Fibroblast of peridontal ligament (primary cell): ENCODE results near the gene PLCH1.

Experiments
- DNase-seq: peaks from one replicate; pipeline ENCODE4 v3.0.0-alpha.2; 2010; ENCODE audit errors: extremely low read depth

Gene PLCH1

DNA sequence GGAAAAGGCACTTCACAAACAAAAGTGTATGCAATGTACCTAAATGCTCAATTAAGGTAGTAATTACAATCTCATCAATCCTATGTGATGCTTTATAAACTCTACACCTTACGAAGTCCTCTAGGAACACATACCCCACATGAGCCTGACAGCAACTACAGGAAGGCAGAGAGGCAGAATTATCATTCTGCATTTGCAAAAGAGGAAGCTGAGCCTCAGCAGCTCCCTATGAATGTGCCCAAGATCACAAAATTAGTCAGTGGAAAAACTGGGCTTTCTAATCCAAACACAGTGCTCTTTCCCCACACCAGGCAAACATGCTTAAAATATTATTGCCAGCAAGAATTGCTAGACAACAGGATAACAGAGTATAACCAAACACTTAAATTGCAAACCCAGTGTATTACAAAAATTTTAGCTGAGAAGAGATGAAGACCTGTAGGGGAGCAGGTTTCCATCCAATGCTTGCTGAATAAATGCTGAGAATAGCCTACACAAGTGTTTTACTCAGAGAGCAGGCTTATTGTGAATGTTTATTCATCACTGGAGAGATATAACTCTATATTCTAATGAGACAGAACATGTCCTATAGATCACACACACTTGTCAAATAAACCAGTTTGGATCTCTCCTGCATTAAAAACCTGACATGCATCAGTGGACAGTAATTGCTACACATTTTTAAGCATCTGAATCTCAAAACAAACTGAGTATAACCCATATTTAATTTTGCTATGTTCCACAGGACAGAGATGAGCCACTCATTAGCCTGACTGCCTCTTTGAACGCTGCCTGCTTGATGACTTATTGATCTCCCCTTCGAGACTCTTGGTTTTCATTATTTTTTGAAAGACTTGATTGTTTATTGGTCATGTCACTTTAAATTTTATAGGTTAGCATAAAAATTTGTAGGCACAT lies 62.2 kb downstream of the PLCH1 start:
- no peak for DNase-seq

DNA sequence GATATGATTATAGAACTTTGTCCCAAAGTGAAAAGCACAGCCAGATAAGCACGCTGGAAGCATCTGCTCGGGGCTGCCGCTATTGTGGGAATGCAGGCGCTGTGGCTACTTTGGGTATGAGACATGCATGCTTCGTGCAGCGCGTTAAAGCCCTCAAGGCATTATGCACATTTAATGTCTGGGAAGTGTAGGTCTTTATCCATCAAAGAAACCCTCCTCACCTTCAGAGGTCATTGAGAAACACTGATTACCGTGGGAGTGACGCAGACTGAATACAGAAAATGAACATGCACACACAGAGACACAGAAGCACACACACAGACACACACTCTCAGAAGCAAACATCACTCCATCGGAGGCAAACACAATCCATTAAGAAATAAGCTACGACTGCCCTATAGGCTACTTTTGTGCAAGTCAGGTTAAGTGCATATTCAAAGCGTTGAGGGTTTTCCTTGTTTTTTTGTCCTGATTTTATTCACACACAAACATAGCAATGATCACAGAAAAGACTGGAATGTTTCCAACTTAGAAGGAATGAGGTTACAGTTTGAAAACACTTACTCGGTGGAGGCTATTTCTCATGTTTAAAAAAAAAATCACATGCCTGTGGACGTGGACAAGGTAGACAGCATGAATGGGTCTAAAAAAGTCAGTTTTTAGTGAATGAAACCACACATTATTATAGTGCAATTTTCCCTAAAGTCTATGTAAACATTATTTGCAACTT lies 68.5 kb downstream of the PLCH1 start:
- DNase-seq, result peak; percentile 74

DNA sequence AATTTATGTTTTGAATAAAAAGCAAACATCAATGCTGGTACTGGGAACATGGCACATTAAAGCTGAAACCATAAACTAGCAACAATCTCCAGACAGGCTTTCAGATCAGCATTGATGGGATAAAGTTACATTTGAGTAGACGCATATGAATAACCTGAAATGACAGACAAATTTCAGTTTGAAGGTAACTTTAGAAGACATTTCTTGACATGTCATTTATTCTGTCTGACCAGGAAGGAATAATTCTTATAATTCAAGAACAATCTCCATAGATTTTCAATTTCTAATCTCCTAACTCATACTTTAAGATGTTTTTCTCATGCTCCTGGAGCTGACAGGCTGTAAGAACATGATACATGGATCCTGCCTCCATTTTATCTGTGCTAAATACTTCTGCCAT lies 69.8 kb downstream of the PLCH1 start:
- no peak for DNase-seq

DNA sequence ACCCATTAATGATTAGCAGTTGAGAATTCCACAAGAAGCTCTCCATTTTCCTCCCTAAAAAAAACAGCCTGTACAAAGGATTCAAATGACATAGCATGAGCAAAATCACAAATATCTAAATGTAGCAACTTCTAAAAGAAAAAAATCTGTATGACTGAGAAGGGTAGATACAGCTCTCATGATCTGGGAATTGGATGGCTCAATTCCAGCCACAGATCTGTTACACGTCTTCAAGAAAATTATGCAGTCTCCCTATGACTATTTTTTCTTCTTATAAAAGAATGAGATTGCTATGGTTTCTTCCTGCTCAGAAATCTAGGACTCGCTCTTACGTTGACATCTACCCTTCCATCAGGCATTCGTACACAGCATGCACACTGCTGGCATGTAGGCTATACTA lies 71.5 kb downstream of the PLCH1 start:
- peak; percentile 55 for DNase-seq

DNA sequence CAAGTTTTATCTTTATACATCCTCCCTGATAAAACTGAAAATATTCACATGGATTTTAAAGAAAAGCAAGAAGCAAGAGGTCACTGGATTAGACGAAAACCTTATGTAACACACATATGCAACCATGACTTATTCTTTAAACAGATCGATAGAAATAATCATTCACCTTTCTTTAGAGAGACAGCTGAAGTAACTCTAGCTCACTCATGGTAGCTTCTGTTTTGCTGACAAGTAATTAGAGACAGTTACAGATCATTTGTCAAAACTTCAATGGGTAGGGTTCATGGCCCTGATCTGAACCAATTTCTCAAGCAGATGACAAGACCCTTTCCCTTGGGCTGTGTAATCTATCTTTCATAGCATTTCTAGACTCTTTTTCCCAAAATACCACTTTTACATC lies 74.5 kb downstream of the PLCH1 start:
- no peak for DNase-seq

DNA sequence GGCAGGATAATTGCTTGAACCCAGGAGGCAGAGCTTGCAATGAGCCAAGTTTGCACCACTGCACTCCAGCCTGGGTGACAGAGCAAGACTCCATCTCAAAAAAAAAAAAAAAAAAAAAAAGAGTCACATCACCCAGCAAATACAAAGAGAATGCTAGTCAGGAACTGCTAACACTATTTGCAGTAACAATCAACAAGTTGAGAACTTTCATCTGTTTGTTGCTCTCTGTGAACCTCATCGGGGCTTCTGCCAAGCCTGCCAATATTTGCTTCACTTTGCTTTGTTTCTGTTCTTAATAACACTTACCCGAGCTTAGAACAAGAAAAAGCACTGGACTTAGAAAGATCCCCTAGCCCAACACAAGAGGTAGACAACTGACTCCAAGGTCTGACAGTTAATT lies 76.9 kb downstream of the PLCH1 start:
- DNase-seq, result no peak

DNA sequence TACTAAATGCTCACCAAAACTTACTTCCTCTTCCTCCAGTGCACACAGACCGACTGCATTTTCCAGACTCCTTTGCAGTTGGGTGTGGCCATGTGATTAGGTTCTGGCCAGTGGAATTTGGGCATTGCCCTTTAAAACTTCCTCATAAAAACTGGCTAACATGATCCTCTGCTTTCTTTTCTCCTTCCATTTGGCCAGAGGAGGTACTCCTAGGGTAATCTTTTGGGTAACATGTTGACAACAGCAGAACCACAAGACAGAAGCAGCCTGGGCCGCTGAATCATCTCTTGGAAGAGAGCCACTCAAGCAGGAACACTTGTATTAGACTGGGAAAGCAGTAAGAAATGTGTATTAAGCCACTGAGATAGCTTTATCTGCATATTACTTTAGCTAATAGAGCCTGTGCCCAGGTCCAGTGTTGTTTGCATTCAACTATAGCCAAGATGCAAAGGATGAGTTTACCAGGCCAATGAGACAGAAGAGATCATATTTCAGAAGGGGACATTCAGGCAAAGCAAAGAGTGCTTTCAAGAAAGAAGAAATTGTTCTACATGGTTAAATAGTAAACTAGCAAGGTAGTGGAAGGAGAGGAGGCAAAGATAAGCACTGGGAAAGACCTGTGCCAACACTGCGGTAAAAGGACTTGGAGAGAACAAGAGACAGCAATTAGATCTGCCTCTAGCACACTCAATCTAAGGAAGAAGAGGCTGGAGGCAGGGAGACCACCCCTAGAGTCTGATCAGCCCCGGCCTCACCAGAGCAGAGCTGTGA lies 79.8 kb downstream of the PLCH1 start:
- DNase-seq, result peak; percentile 95

DNA sequence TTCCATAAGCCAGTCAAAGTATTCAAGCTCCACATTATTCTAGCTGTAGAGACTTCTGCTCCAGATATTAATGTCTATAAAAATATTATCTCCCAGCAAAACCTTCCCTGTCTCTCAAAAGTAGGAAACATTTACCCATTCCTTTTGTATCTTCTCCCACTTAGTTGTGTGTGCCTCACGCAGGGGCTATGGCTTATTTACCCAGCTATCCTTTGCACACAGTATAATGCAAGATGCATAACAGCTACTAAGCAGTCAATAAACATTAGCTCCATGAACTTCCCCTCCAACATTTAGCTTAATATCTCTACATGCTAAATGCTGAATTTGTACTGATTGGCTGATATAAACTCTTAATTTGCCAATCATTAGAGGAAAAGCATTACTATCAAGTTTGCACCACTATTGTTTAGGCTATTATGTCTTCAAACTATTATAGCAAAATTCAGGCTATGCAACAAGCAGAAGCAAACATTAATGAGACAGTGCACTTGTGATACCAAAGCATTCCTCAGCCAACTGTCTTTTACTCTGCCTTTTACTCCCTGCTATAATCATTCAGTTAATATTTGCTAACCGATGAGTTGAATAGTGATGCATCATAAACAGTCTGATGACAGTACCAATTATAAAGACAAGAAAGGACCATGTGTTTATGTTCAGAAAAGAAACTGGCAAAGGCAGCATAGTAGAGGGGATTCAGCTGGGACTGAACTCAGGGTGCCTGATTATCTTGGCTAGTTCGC lies 81.2 kb downstream of the PLCH1 start:
- no peak for DNase-seq

DNA sequence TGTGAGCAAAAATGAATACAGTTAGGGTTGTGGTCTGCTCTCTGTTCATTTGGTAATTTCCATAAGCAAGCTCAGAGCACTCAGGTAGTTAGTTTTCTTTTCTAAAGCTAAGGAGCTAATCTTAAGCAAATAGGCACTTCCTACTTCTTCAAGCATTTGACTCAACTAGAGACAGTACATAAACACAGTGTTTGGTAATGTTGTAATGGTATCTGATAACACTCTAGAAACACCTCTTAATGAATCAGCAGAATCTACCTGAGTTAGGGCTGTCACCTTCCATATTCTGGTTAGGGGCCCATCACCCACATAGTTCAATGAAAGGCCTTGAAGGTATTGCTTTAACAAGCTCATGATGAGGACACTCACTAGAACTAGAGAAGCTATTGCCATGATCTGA lies 83.1 kb downstream of the PLCH1 start:
- DNase-seq, result no peak

DNA sequence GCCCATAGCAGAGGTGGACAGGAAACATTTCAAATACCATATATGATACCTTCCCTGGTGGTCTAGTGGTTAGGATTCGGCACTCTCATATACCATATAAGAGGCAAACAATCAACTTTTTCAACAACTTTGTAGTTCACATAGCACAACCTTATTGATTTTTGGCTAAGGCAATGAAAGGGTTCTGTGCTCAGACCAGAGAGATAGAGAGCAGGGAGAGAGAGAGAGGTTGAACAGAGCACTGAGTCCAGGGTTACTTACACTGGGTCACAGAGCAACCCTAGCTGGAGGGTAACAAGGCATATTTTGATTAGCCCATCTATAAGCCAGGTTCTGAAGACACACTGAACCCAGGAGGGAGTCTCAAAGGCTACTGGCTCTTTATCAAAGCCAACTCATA lies 83.8 kb downstream of the PLCH1 start:
- DNase-seq, result no peak

DNA sequence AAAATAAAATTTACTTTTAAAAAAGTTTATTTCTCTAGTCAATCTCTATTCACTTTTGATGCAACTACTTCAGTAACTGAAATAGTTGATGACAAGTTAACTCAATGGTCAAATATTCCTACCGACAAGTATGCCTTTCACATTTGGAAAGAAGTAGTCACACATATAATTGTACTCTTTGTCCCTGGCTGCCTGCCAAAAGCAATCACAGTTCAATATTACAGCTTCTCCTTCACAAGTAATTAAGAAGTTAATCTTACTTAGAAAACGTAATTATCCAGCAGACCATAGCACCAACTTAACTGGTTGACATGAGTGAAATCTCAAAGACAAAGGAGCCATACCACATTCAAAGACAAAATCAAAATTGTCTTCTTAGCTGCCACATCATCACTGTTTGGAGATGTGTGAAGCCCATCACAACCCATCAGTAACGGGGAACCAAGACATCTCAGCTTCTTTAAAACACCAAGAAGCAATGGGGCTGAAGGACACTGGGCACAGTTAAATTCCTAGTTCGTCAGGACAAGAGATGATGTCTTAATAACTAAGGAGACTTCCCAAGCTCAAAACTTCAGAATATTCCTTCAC lies 86.1 kb downstream of the PLCH1 start:
- DNase-seq, result no peak

DNA sequence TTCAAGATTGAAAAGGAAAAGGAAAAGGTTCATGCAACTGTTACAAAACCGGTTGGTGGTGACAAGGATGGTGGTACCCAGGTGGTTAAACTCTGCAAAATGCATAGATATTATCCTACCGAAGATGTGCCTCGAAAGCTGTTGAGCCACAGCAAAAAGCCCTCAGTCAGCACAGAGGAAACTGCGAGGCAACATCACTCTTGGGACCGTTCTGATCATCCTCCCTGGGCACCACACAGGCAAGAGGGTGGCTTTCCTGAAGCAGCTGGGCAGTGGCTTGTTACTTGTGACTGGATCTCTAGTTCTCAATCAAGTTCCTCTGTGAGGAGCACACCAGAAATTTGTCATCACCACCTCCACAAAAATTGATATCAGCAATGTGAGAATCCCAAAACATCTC lies 86.9 kb downstream of the PLCH1 start:
- no peak for DNase-seq

DNA sequence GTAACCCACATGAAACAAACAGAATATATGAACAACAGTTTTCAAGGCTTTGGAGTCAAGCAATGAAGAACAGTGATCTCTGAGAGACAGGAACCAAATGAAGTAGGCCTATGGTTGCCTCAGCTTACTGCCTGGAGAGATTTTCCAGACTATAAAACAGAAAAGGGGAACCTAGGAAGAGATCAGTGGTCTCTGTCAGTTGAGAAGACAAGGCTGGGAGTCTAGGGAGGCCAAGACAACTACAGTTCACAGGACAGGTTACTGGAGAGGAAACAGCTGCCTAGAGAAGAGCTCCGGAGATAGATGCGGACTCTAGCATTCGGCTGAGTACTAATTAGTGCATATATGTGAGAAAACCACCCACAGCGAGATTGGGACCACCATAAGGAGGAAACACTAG lies 87.7 kb downstream of the PLCH1 start:
- DNase-seq, result no peak

DNA sequence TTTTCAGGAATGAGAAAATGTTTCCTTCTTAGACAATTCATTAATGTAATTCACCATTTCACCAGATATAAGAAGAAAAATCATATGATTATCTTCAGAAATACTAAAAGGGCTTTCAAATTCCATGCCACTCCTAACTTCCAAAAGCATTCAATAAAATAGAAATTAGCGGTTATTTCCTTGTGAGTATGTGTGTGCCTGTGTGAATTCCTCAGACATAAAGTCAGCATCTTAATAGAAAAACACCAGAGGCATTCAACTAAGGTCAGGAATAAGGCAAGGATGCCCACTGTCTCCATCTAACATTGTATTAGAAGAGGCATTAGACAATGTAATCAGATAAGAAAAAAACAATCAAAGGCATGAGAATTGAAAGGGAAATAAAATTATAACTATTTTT lies 88.4 kb downstream of the PLCH1 start:
- DNase-seq, result no peak

DNA sequence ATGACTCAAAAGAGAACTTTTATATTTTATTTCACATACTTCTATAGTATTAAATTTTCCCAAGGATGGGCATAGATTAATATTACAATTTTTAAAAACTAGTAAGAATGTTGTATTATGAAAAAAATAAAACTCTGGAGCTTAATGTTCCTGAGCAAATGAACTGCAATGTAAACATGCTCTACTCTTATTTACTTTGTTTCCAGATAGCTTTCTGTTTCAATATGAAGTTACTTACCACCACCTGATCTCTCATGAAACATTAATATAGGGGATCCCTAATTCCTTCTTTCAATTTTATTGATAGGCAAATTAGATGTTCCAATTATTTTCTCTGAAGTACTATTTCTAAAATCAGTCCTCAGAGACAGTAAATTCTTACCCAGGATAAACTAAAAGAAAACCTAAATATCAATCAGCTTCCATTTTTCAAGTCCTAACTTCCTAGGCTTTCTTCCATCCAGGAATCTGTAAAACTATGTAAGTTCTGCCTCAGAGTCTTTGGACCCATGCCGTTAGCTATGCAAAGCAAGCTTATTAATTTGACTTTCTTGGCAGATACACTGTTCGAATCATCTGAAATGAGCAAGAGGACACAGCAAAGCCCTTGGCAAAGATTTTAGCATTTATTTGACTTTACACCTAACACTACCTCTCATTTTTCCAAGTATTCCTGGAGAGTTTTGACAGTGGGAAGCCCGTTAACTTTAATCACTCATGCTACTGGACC lies 93.2 kb downstream of the PLCH1 start:
- DNase-seq, result peak; percentile 19

DNA sequence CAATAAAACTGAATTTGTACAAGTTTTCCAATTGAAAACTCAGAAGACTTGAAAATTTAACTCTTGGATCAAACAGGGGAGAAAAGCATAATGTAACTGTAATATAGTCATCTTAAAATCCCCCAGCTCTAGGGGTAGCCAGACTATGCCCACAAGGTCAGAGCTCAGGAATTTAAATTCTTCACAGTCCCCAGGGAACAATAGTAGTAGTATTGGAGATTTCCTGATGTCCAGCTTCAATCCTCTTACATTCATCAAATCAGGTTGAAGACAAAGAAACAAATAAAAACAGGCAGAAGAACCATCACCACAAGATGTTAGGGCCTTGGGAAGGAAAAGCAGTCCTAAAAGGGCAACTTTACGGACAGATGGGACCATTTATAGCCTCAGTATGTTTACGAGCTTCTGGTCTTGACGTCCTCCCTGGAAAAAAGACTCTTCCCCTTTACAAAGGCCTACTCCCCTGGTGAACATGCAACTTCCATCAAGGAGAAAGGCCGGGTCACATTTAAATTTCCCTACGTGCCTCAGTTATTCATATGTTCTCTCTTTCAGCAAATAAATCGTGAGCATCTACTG lies 96.8 kb downstream of the PLCH1 start:
- no peak for DNase-seq

DNA sequence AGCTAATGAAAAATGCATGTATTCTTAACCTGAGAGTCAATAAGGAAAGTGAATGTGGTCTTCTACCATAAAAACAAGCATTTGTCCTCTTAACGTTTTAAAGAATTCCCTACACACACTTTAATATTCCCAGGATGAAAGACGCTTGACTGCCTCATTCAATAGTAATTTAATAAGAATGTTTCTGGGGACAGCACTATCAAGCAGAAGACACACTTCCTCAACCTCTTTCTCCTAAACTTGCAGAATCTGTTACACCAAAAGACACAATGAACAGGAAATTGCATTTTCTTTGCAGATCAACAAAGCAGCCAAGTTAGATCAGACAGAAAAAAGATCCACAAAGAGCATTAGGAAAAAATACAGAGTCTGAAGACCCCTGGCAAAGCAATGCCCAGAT lies 97.7 kb downstream of the PLCH1 start:
- no peak for DNase-seq

DNA sequence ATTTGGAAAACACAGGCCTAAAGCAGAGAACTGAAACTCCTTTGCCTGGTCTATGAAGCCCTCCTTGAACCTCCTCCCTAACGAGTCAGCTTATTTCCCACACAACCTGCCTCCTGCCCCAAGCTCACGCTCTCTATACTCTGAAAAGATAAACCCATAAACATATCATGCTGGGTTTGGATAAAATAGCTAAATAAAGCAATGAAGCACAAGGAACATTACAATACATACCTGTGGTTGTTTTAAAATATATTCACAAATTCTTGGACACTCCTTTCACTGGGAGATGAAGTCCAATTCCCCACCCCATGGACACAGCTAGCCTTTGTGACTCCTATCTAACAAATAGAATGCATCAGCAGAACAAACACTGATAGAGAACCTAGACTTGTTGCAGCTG lies 98.2 kb downstream of the PLCH1 start:
- no peak for DNase-seq

DNA sequence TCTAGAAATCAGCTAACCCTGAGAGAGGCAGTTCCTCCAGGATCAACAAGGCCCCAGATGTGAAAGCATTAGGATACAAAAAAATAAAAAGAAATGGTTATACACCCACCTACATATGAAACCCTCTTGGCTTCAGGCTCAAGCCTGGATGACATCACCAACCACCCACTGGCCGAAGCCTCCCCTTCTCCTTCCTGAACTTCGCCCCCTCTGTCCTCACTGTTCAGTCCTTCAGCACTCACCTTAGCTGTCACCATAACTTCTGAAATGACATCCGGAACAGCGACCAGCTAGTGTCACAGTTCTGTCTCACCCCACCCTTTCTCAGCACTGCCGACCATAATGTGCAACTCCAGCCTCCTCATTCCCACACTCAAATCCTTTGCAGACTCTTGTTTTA lies 98.7 kb downstream of the PLCH1 start:
- no peak for DNase-seq

DNA sequence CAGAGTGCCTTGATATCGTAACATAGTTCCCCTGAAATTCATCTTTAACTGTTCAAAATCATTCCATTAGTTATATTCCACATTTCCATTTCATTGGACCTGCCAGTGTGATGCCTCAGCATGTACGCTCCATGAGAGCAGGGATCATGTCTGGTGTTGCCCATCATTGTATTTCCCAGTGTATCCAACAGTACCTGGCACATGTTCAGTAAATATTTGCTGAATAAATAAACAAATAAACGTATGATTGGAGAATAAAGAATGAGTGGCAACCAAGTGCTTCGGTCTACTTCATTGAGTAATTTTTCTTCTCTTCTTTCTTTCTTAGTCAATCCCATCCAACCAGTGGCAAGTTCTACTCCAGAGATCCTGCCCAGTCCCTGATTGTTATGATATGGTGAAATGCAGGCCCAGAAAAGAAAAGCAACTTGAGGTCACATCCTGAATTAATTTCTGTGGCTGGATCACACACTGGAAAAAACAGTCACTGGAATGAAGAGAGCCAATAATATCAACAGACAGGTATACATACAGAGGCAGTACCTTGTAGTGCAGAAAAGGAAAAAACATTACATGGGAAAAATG lies 101.2 kb downstream of the PLCH1 start:
- DNase-seq, result peak; percentile 11
